MM.1S (cell line): Measurements from ENCODE around the gene PSTPIP1.

Experiments
- DNase-seq: peaks from one replicate; pipeline ENCODE4 v3.0.0-alpha.2; 2015
- H2AFZ ChIP-seq: fragments of 300-600 bp; sonication (generic); 2 replicates; pipeline ENCODE4 v1.6.0; 2016; ENCODE audit warnings: antibody characterized with exemption, low read length
- H3F3A ChIP-seq: fragments of 300-600 bp; sonication (generic); 2 replicates; pipeline ENCODE4 v1.6.1; 2016; ENCODE audit warnings: mild to moderate bottlenecking, antibody characterized with exemption, low read length, moderate library complexity, mixed read lengths; ENCODE audit not compliant: insufficient read depth
- H3K27ac ChIP-seq: fragments of 300-600 bp; sonication (generic); 2 replicates; pipeline ENCODE4 v1.5.1; 2016; ENCODE audit warnings: mild to moderate bottlenecking, low read length
- H3K27me3 ChIP-seq: fragments of 300-600 bp; sonication (generic); replicated peaks from 2 replicates; pipeline ENCODE4 v1.6.0; 2016; ENCODE audit warnings: low read length; ENCODE audit not compliant: insufficient read depth
- H3K36me3 ChIP-seq: fragments of 300-600 bp; sonication (generic); replicated peaks from 2 replicates; pipeline ENCODE4 v1.6.1; 2016; ENCODE audit warnings: mild to moderate bottlenecking, low read length, mixed read lengths; ENCODE audit not compliant: insufficient read depth
- H3K4me1 ChIP-seq: fragments of 300-600 bp; sonication (generic); 2 replicates; pipeline ENCODE4 v1.6.1; 2016; ENCODE audit warnings: low read length, mixed read lengths
- H3K4me2 ChIP-seq: fragments of 300-600 bp; sonication (generic); 2 replicates; pipeline ENCODE4 v1.6.0; 2016; ENCODE audit warnings: low read depth, low read length
- H3K4me3 ChIP-seq: fragments of 300-600 bp; sonication (generic); 2 replicates; pipeline ENCODE4 v1.5.1; 2016; ENCODE audit warnings: low read length, mixed read lengths
- H3K79me2 ChIP-seq: fragments of 300-600 bp; sonication (generic); 2 replicates; pipeline ENCODE4 v1.6.1; 2016; ENCODE audit warnings: mixed run types, low read length, mixed read lengths
- H3K9ac ChIP-seq: fragments of 300-600 bp; sonication (generic); 2 replicates; pipeline ENCODE4 v1.6.1; 2016; ENCODE audit warnings: low read length, mixed read lengths
- H3K9me2 ChIP-seq: fragments of 300-600 bp; sonication (generic); replicated peaks from 2 replicates; pipeline ENCODE4 v1.6.1; 2016; ENCODE audit warnings: mild to moderate bottlenecking, low read length, mixed read lengths; ENCODE audit not compliant: insufficient read depth
- H3K9me3 ChIP-seq: fragments of 300-600 bp; sonication (generic); replicated peaks from 2 replicates; pipeline ENCODE4 v1.6.1; 2016; ENCODE audit warnings: mild to moderate bottlenecking, low read length, mixed read lengths; ENCODE audit not compliant: insufficient read depth
- H4K20me1 ChIP-seq: fragments of 300-600 bp; sonication (generic); 2 replicates; pipeline ENCODE4 v1.6.1; 2016; ENCODE audit warnings: mild to moderate bottlenecking, low read length, moderate library complexity, mixed read lengths; ENCODE audit not compliant: insufficient read depth
- EZH2 ChIP-seq: fragments of 300-600 bp; sonication (generic); optimal IDR thresholded peaks from 2 replicates; pipeline ENCODE3; 2017; ENCODE audit warnings: low read depth, mild to moderate bottlenecking, antibody characterized with exemption, low read length, mixed read lengths
- EZH2phosphoT487 ChIP-seq: fragments of 300-600 bp; sonication (generic); IDR thresholded peaks from 2 replicates; pipeline ENCODE4 v1.6.1; 2018; ENCODE audit warnings: antibody characterized with exemption, low read length
- TF ChIP-seq, protein P1 (sequence below): fragments of 300-600 bp; sonication (generic); IDR thresholded peaks from 2 replicates; pipeline ENCODE4 v1.5.1; 2016; ENCODE audit warnings: antibody characterized with exemption, low read length, mixed read lengths

The PSTPIP1 gene

DNA sequence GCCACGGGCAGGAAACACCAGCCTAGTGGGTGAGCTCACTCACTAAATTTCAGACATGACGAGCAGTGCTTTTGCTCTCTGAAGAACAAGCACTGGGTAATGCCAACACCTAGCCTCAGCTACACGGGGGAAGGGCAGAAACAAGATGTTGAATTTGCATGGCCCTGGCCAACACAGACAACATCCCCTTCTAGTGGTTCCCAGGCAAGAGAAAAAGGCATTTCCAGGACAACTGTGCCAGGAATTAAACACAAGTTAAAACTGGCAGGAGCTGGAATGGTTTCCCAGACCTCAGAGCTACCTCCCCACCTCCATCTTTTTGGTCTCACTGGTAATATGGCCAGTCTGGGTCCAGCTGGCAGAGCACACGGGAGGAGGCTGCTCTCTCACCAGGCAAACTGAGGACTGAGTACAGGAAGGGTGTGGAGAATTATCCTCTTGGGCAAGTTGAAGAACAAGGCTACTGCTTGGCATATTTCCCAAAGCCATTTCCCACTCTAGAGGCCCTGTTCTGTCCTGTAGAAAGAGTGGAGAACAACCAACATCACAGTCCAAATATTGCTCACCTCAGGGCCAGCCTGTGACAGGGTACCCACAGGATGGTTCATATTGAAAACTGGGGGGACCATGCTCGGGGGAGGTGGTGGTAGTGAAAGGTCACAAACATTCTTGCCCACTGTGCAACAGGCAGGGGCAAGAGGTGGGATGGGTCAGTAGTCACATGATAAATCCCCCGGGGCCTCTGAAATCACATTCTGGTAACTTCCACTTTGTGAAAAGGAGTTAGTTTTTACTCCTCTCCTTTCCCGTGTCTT lies 49.5 kb downstream of the PSTPIP1 start:
- no peak overlapping the region for H3K4me2 ChIP-seq
- no peaks in the 10 kb centered on the region for H3K9me3 ChIP-seq
- no peak overlapping the region for H3K27ac ChIP-seq

DNA sequence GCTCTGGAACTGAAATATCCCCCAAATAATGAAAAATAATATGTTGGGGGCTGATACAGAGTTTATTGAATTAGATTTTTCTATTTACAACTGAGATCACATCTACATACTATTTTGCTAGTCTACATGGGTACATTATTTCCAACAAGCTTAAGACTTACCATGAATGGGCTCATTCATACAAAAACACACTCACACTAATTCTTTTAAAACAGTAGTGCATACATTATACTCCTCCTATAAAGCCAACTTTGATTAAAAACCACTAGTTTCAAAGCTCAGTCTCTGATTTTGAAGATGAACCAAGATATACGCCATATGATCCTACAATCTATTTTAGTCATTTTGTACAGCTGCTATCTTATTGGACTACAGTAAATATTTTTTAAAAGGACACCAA lies 51.1 kb downstream of the PSTPIP1 start:
- Histone ChIP-seq H3K4me1 (no peaks in the 10 kb centered on the region), H3K9ac (no peak overlapping the region), H4K20me1 (no peaks in the 10 kb centered on the region), H3K4me2 (no peak overlapping the region), H3K4me3 (no peak overlapping the region), H3K9me2 (no peaks in the 10 kb centered on the region), H3K79me2 (no peaks in the 10 kb centered on the region), H3F3A (no peaks in the 10 kb centered on the region), H3K36me3 (no peaks in the 10 kb centered on the region; the same call in 1 of the 2 replicates), H3K27ac (no peak overlapping the region), H2AFZ (no peak overlapping the region), H3K27me3 (no peaks in the 10 kb centered on the region), H3K9me3 (no peaks in the 10 kb centered on the region)
- TF ChIP-seq, protein P1, sequence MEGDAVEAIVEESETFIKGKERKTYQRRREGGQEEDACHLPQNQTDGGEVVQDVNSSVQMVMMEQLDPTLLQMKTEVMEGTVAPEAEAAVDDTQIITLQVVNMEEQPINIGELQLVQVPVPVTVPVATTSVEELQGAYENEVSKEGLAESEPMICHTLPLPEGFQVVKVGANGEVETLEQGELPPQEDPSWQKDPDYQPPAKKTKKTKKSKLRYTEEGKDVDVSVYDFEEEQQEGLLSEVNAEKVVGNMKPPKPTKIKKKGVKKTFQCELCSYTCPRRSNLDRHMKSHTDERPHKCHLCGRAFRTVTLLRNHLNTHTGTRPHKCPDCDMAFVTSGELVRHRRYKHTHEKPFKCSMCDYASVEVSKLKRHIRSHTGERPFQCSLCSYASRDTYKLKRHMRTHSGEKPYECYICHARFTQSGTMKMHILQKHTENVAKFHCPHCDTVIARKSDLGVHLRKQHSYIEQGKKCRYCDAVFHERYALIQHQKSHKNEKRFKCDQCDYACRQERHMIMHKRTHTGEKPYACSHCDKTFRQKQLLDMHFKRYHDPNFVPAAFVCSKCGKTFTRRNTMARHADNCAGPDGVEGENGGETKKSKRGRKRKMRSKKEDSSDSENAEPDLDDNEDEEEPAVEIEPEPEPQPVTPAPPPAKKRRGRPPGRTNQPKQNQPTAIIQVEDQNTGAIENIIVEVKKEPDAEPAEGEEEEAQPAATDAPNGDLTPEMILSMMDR = no peak
- TF ChIP-seq EZH2 (no peak), EZH2phosphoT487 (no peak)
- DNase-seq = no peak

More for the DNA sequence above, 49.5 kb downstream of the PSTPIP1 start:
- Histone ChIP-seq H3K4me3 (no peak overlapping the region), H3K79me2 (no peaks in the 10 kb centered on the region), H3K9me2 (no peaks in the 10 kb centered on the region), H3K27me3 (no peaks in the 10 kb centered on the region), H3F3A (no peaks in the 10 kb centered on the region), H3K36me3 (no peaks in the 10 kb centered on the region; the same call in 1 of the 2 replicates), H3K4me1 (no peaks in the 10 kb centered on the region), H4K20me1 (no peaks in the 10 kb centered on the region), H2AFZ (no peak overlapping the region), H3K9ac (no peak overlapping the region)
- DNase-seq = no peak
- TF ChIP-seq EZH2 (no peak), EZH2phosphoT487 (no peak)
- TF ChIP-seq, protein P1 = no peak

DNA sequence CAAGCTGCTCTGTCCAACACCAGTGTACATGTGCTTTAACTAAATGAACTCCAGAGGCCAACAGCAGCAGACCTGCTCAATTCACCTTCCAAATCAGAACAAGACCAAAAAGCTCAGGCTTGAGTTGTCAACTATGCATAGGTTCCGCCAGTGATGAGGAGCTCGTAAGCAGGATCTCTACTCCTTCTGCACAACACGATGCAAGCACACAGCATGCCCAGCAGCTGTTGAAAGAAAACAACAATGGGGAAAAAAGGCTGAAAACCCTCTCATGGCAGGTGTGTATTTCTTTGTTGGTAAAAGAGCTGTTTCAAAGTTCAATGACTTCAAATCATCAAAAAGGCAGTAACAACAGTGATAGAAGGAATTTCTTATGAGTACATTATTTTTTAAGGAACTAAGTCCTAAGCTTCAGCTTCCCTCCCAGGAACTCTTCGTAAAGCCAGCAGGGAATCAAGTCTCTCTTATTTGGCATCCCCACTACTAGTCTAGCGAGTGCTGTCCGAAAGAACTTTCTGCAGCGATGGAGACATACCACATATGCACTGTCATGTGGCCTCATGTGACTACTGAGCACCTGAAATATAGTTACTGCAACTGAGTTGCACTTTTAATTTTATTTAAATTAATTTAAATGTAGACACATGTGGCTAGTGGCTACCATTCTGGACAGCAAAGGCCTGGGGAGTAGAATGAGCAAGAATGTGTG lies 51.9 kb downstream of the PSTPIP1 start:
- H3K27me3 ChIP-seq = no peaks in the 10 kb centered on the region
- TF ChIP-seq, protein P1 = no peak
- no peak for TF ChIP-seq EZH2phosphoT487
- TF ChIP-seq EZH2 = no peak
- no peaks in the 10 kb centered on the region for H3K9me2 ChIP-seq
- no peak overlapping the region for H3K9ac ChIP-seq
- no peaks in the 10 kb centered on the region for H3K79me2 ChIP-seq
- H3F3A ChIP-seq = no peaks in the 10 kb centered on the region
- H2AFZ ChIP-seq = no peak overlapping the region
- H4K20me1 ChIP-seq = no peaks in the 10 kb centered on the region
- no peaks in the 10 kb centered on the region for H3K9me3 ChIP-seq
- no peak overlapping the region for H3K4me3 ChIP-seq
- H3K36me3 ChIP-seq = no peaks in the 10 kb centered on the region; the same call in 1 of the 2 replicates
- no peak for DNase-seq
- no peaks in the 10 kb centered on the region for H3K4me1 ChIP-seq
- no peak overlapping the region for H3K4me2 ChIP-seq
- no peak overlapping the region for H3K27ac ChIP-seq
